Esophagus squamous epithelium (tissue), 4 donors: Measurements from ENCODE around the gene TMEM252.

ENCODE experiments used
- CTCF ChIP-seq, 6 experiments: fragments of 450-650 bp in 4 of 6; fragments of 200-600 bp in 2 of 6; sonication (generic) in 2 of 6; IDR thresholded peaks; one replicate each; pipeline ENCODE4 v1.5.1; 2016 to 2019; ENCODE audit warnings: antibody characterized with exemption in 6 of 6, mild to moderate bottlenecking in 4 of 6, moderate library complexity in 4 of 6
- POLR2A ChIP-seq, 4 donors: fragments of 450-650 bp; IDR thresholded peaks; one replicate each; pipeline ENCODE4 v1.6.1; 2017; ENCODE audit warnings: antibody characterized with exemption in 4 of 4, mild to moderate bottlenecking in 4 of 4, moderate library complexity in 3 of 4

DNA sequence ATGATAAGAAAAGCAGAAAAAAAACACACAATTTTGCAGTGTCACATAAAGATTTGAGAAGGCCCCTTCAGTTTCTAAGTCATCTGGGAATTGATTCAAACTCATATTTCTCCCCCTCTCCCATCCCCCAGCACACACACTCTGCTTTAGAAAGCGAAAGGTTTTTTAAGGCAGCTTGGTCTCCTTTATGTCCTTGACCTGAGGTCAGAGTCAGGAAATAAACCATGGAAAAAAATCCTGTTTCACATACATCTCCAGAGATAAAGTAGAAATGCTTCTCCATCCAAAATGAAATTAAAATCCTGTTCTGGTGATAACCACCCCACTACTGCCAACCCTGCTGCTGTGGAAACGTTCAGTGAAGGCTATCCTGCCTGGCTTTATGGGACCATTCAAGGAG lies 52.6 kb downstream of the TMEM252 start:
- TF ChIP-seq CTCF (IDR thresholded peaks at IDR 0.05) = no peak
- no peak for TF ChIP-seq POLR2A (IDR thresholded peaks at IDR 0.05)
